SK-N-SH treated with all-trans-retinoic acid at 6 μM for 48 hours (cell line): ENCODE results near the gene ARHGAP22.

ENCODE experiments used
- ATAC-seq: fragments of 200-7000 bp; cut with Tn5 transposase; 3 replicates; pipeline ENCODE4 v1.9.1; 2020; ENCODE audit warnings: mild to moderate bottlenecking, moderate library complexity
- ARNTL ChIP-seq: fragments of 450-650 bp; formaldehyde crosslinking; IDR thresholded peaks from 2 replicates; pipeline ENCODE4 v1.5.0; 2020; ENCODE audit warnings: low read depth, mild to moderate bottlenecking, moderate library complexity, borderline replicate concordance
- CREB5 ChIP-seq: fragments of 250-450 bp; sonication (Bioruptor Pico); IDR thresholded peaks from 2 replicates; pipeline ENCODE4 v1.5.1; 2020; ENCODE audit warnings: low read depth, mild to moderate bottlenecking, moderate library complexity
- CSDC2 ChIP-seq: fragments of 250-450 bp; sonication (Bioruptor Pico); IDR thresholded peaks from 2 replicates; pipeline ENCODE4 v1.5.0; 2020; ENCODE audit warnings: mild to moderate bottlenecking, moderate library complexity
- CSRNP3 ChIP-seq: fragments of 250-450 bp; sonication (Bioruptor Pico); IDR thresholded peaks from 2 replicates; pipeline ENCODE4 v1.5.1; 2021; ENCODE audit warnings: mild to moderate bottlenecking, moderate library complexity
- GLIS3 ChIP-seq: fragments of 250-450 bp; sonication (Bioruptor Pico); IDR thresholded peaks from 2 replicates; pipeline ENCODE4 v1.5.0; 2020; ENCODE audit warnings: mild to moderate bottlenecking, moderate library complexity
- ISL1 ChIP-seq: fragments of 250-450 bp; sonication (Bioruptor Pico); IDR thresholded peaks from 2 replicates; pipeline ENCODE4 v2.1.2; 2022; ENCODE audit warnings: mild to moderate bottlenecking, moderate library complexity
- PATZ1 ChIP-seq: fragments of 250-450 bp; sonication (Bioruptor Pico); IDR thresholded peaks from 2 replicates; pipeline ENCODE4 v1.8.0; 2020; ENCODE audit warnings: mild to moderate bottlenecking, moderate library complexity, borderline replicate concordance
- POU6F1 ChIP-seq: fragments of 250-450 bp; sonication (Bioruptor Pico); IDR thresholded peaks from 2 replicates; pipeline ENCODE4 v1.8.0; 2021; ENCODE audit warnings: low read depth, mild to moderate bottlenecking, moderate library complexity, borderline replicate concordance
- PPARA ChIP-seq: fragments of 250-450 bp; sonication (Bioruptor Pico); IDR thresholded peaks from 2 replicates; pipeline ENCODE4 v1.5.0; 2020; ENCODE audit warnings: mild to moderate bottlenecking, borderline replicate concordance
- RARB ChIP-seq: fragments of 250-450 bp; sonication (Bioruptor Pico); IDR thresholded peaks from 2 replicates; pipeline ENCODE4 v1.8.0; 2021; ENCODE audit warnings: mild to moderate bottlenecking, moderate library complexity
- SNAI2 ChIP-seq: fragments of 250-450 bp; sonication (Bioruptor Pico); IDR thresholded peaks from 2 replicates; pipeline ENCODE4 v1.5.0; 2020; ENCODE audit warnings: mild to moderate bottlenecking, moderate library complexity
- TCF4 ChIP-seq: fragments of 250-450 bp; sonication (Bioruptor Pico); IDR thresholded peaks from 2 replicates; pipeline ENCODE4 v1.8.0; 2021; ENCODE audit warnings: mild to moderate bottlenecking, moderate library complexity, borderline replicate concordance
- ZC3H10 ChIP-seq: fragments of 250-450 bp; sonication (Bioruptor Pico); IDR thresholded peaks from 2 replicates; pipeline ENCODE4 v1.5.1; 2021; ENCODE audit warnings: mild to moderate bottlenecking, moderate library complexity
- ZFP3 ChIP-seq: fragments of 250-450 bp; sonication (Bioruptor Pico); IDR thresholded peaks from 2 replicates; pipeline ENCODE4 v1.5.0; 2020; ENCODE audit warnings: mild to moderate bottlenecking, moderate library complexity
- ZFP30 ChIP-seq: fragments of 450-650 bp; formaldehyde crosslinking; IDR thresholded peaks from 2 replicates; pipeline ENCODE4 v1.5.0; 2022; ENCODE audit warnings: mild to moderate bottlenecking, moderate library complexity
- ZNF565 ChIP-seq: fragments of 450-650 bp; formaldehyde crosslinking; conservative IDR thresholded peaks from 2 replicates; pipeline ENCODE4 v1.5.0; 2020; ENCODE audit warnings: low read depth, mild to moderate bottlenecking, moderate library complexity
- ZNF70 ChIP-seq: fragments of 450-650 bp; formaldehyde crosslinking; IDR thresholded peaks from 2 replicates; pipeline ENCODE4 v1.5.0; 2020; ENCODE audit warnings: mild to moderate bottlenecking, moderate library complexity
- ZNF8 ChIP-seq: fragments of 450-650 bp; formaldehyde crosslinking; IDR thresholded peaks from 2 replicates; pipeline ENCODE4 v1.5.0; 2020; ENCODE audit warnings: mild to moderate bottlenecking, moderate library complexity

Gene ARHGAP22

GRCh38 chr10:48600645-48601505 is 4.0 kb downstream of the ARHGAP22 start:
- no peak for TF ChIP-seq ZNF565 (CRISPR knock-in tag)
- TF ChIP-seq POU6F1: no peak
- no peak for TF ChIP-seq PPARA (CRISPR knock-in tag)
- TF ChIP-seq ZC3H10 (CRISPR knock-in tag): no peak
- TF ChIP-seq CSDC2: no peak
- TF ChIP-seq ZFP30: no peak
- TF ChIP-seq GLIS3 (CRISPR knock-in tag): no peak
- no peak for TF ChIP-seq CREB5
- TF ChIP-seq PATZ1 (CRISPR knock-in tag): no peak
- TF ChIP-seq ISL1 (CRISPR knock-in tag): no peak
- TF ChIP-seq ZFP3 (CRISPR knock-in tag): no peak
- ATAC-seq: no peak

- no peak for TF ChIP-seq ZNF8 (CRISPR knock-in tag)
- TF ChIP-seq ZNF565 (CRISPR knock-in tag): no peak
- no peak for TF ChIP-seq PPARA (CRISPR knock-in tag)
- TF ChIP-seq ZFP30: no peak
- TF ChIP-seq SNAI2 (CRISPR knock-in tag): no peak
- TF ChIP-seq ARNTL (CRISPR knock-in tag): no peak
- TF ChIP-seq CSRNP3 (CRISPR knock-in tag): no peak
- TF ChIP-seq CREB5: no peak
- no peak for TF ChIP-seq ZFP3 (CRISPR knock-in tag)
- no peak for TF ChIP-seq ZNF70 (CRISPR knock-in tag)
- no peak for TF ChIP-seq POU6F1
- no peak for TF ChIP-seq ZC3H10 (CRISPR knock-in tag)
- TF ChIP-seq GLIS3 (CRISPR knock-in tag): no peak
- TF ChIP-seq PATZ1 (CRISPR knock-in tag): no peak
- no peak for TF ChIP-seq TCF4 (CRISPR knock-in tag)
- no peak for TF ChIP-seq RARB (CRISPR knock-in tag)
- no peak for ATAC-seq
Measured at GRCh38 chr10:48599830-48600134, 5.1 kb downstream of the ARHGAP22 start.
